DND-41 (cell line): ENCODE measurements around the gene RAB8B.

ENCODE experiments used
- ATAC-seq: fragments of 200-7000 bp; cut with Tn5 transposase; 3 replicates; pipeline ENCODE4 v1.9.1; 2021; ENCODE audit warnings: low read depth; ENCODE audit not compliant: insufficient read depth
- DNase-seq: peaks from one replicate; pipeline ENCODE4 v3.0.0-alpha.2; 2020
- H2AFZ ChIP-seq: 2 replicates; pipeline ENCODE4 v1.6.0; 2012; ENCODE audit warnings: low read depth, low read length
- H3K27ac ChIP-seq: 2 replicates; pipeline ENCODE4 v1.5.1; 2012; ENCODE audit warnings: low read length, inconsistent platforms
- H3K27me3 ChIP-seq: fragments of 200-600 bp; sonication (generic); 2 replicates; pipeline ENCODE4 v1.6.0; 2012; ENCODE audit warnings: low read length, mild to moderate bottlenecking, inconsistent platforms; ENCODE audit not compliant: insufficient read depth, poor library complexity
- H3K36me3 ChIP-seq: 2 replicates; pipeline ENCODE4 v1.5.1; 2012; ENCODE audit warnings: low read length, inconsistent platforms; ENCODE audit not compliant: insufficient read depth
- H3K4me1 ChIP-seq: 2 replicates; pipeline ENCODE4 v1.5.1; 2012; ENCODE audit warnings: mild to moderate bottlenecking, low read length; ENCODE audit not compliant: insufficient read depth
- H3K4me2 ChIP-seq: 2 replicates; pipeline ENCODE4 v1.6.0; 2012; ENCODE audit warnings: mild to moderate bottlenecking, moderate library complexity, low read length, inconsistent platforms; ENCODE audit not compliant: insufficient read depth
- H3K4me3 ChIP-seq, 2 experiments: fragments of 200-600 bp in 1 of 2; shearing (Covaris generic) in 1 of 2; 2 replicates each; pipeline ENCODE4 v1.5.1; 2012 to 2016; ENCODE audit warnings: inconsistent platforms in 2 of 2, low read length in 2 of 2, mild to moderate bottlenecking in 2 of 2, low read depth in 1 of 2, moderate library complexity in 1 of 2
- H3K79me2 ChIP-seq: 2 replicates; pipeline ENCODE4 v1.6.0; 2012; ENCODE audit warnings: low read length, inconsistent platforms; ENCODE audit not compliant: insufficient read depth
- H3K9ac ChIP-seq: 2 replicates; pipeline ENCODE4 v1.6.0; 2012; ENCODE audit warnings: low read depth, mild to moderate bottlenecking, inconsistent platforms, low read length, moderate library complexity
- H3K9me3 ChIP-seq: 2 replicates; pipeline ENCODE4 v1.5.1; 2012; ENCODE audit warnings: low read length, moderate library complexity, mild to moderate bottlenecking, inconsistent platforms; ENCODE audit not compliant: insufficient read depth, severe bottlenecking
- H4K20me1 ChIP-seq: 2 replicates; pipeline ENCODE4 v1.6.0; 2012; ENCODE audit warnings: low read length; ENCODE audit not compliant: insufficient read depth
- CTCF ChIP-seq: IDR thresholded peaks from 2 replicates; pipeline ENCODE4 v1.5.1; 2012; ENCODE audit warnings: borderline replicate concordance, low read length, moderate library complexity, mild to moderate bottlenecking; ENCODE audit not compliant: poor library complexity, severe bottlenecking; ENCODE audit errors: extremely low read depth
- EZH2 ChIP-seq: IDR thresholded peaks from 3 replicates; pipeline ENCODE4 v1.6.1; 2012; ENCODE audit warnings: borderline replicate concordance, low read depth, mild to moderate bottlenecking, moderate library complexity, low read length, inconsistent platforms; ENCODE audit not compliant: severe bottlenecking

Gene RAB8B

GRCh38 chr15:63156086-63156710, 33.2 kb upstream of the RAB8B start:
- peak overlapping the region; percentile 63 for H3K4me2 ChIP-seq
- peaks cover 22% of the 10 kb centered on the region for H3K4me1 ChIP-seq
- peak overlapping the region; percentile 23 to 82; a peak in 3 of 4 replicates for H3K4me3 ChIP-seq
- no peak for DNase-seq
- no peaks in the 10 kb centered on the region for H3K27me3 ChIP-seq
- H2AFZ ChIP-seq: peak overlapping the region; percentile 91
- no peak for ATAC-seq
- no peaks in the 10 kb centered on the region for H3K9me3 ChIP-seq
- H3K9ac ChIP-seq: peak overlapping the region; percentile 78
- H3K27ac ChIP-seq: peak overlapping the region; percentile 86; the same call in 1 of the 2 replicates
- peaks cover 3% of the 10 kb centered on the region; the same call in 1 of the 2 replicates for H3K36me3 ChIP-seq
- TF ChIP-seq EZH2 (no peak), CTCF (no peak)
- H4K20me1 ChIP-seq: no peaks in the 10 kb centered on the region
- H3K79me2 ChIP-seq: peaks cover 13% of the 10 kb centered on the region; the same call in 1 of the 2 replicates

- Histone ChIP-seq H2AFZ (peak overlapping the region; percentile 91), H3K36me3 (peaks cover 3% of the 10 kb centered on the region; the same call in 1 of the 2 replicates), H4K20me1 (no peaks in the 10 kb centered on the region), H3K79me2 (peaks cover 13% of the 10 kb centered on the region; the same call in 1 of the 2 replicates), H3K27ac (peak overlapping the region; percentile 86), H3K9ac (peak overlapping the region; percentile 78), H3K4me2 (peak overlapping the region; percentile 63), H3K27me3 (no peaks in the 10 kb centered on the region), H3K4me3 (peak overlapping the region; percentile 23 to 82; a peak in 3 of 4 replicates), H3K4me1 (peaks cover 22% of the 10 kb centered on the region), H3K9me3 (no peaks in the 10 kb centered on the region)
- no peak for TF ChIP-seq EZH2
- no peak for TF ChIP-seq CTCF
- ATAC-seq (no peak), DNase-seq (no peak)
Observed at GRCh38 chr15:63156755-63157117, 32.7 kb upstream of the RAB8B start.

GRCh38 chr15:63157118-63157843, 32.1 kb upstream of the RAB8B start, which contains the start of gene RPS27L:
TSS of gene RPS27L (minus strand) at chr15:63157477. CDS start at chr15:63157405, 72 bp downstream.
- H3K9ac ChIP-seq: peak within 1 kb of the TSS; percentile 78
- peak within 1 kb of the TSS; percentile 63 for H3K4me2 ChIP-seq
- peak within 1 kb of the TSS; percentile 23 to 82; a peak in 3 of 4 replicates for H3K4me3 ChIP-seq
- ATAC-seq (peak; percentile 99), DNase-seq (peak; percentile 90)
- H3K4me1 ChIP-seq: peaks cover 22% of the 10 kb centered on the region
- peaks cover 13% of the 10 kb centered on the region; the same call in 1 of the 2 replicates for H3K79me2 ChIP-seq
- no peaks in the 10 kb centered on the region for H3K27me3 ChIP-seq
- peak within 1 kb of the TSS; percentile 91 for H2AFZ ChIP-seq
- peak within 1 kb of the TSS; percentile 86 for H3K27ac ChIP-seq
- H4K20me1 ChIP-seq: no peaks in the 10 kb centered on the region
- no peaks in the 10 kb centered on the region for H3K9me3 ChIP-seq
- H3K36me3 ChIP-seq: peaks cover 3% of the 10 kb centered on the region; the same call in 1 of the 2 replicates
- no peak for TF ChIP-seq EZH2
